Measurements from ENCODE around the gene HIGD1A. TPM values are rescaled to one million over a fixed set of nuclear protein-coding genes. Genes with fewer than 3 reads are reported as not detected.
A peak's percentile ranks its signal among the peaks of the same experiment; 100 is the strongest.

Gene HIGD1A
- total RNA-seq, 4 donors from 2014 or later, result 123 to 156 (median 139) TPM

GRCh38 chr3:42851228-42851834 is 47.0 kb upstream of the HIGD1A start:
- ATAC-seq (no peak), DNase-seq (no peak)
- Histone ChIP-seq H3K27me3 (no peaks in the 10 kb centered on the region), H3K4me1 (peaks cover 16 to 35% of the 10 kb centered on the region in 2 donors), H3K27ac (peak overlapping the region in 1 of 4 donors; percentile 47), H3K9me3 (no peaks in the 10 kb centered on the region), H3K4me3 (no peak overlapping the region), H3K36me3 (no peaks in the 10 kb centered on the region)
- in situ Hi-C loops (cut with MboI; ENCODE audit: low sequenced_read_pairs in 4 of 4) (no loop called here), intact Hi-C loops (cut with DNase I; ENCODE audit: low total_unique reads) (no loop called here)
- TF ChIP-seq POLR2A (IDR thresholded peaks at IDR 0.05) (no peak), CTCF (IDR thresholded peaks at IDR 0.05 in 4 of 5, conservative IDR thresholded peaks at IDR 0.05 in 1 of 5) (no peak)

GRCh38 chr3:42850263-42850662 is 46.0 kb upstream of the HIGD1A start:
- no peaks in the 10 kb centered on the region for H3K27me3 ChIP-seq
- in situ Hi-C loops (cut with MboI; ENCODE audit: low sequenced_read_pairs in 4 of 4) (no loop called here), intact Hi-C loops (cut with DNase I; ENCODE audit: low total_unique reads) (no loop called here)
- H3K4me3 ChIP-seq, result no peak overlapping the region
- no peak for DNase-seq
- H3K4me1 ChIP-seq, result peaks cover 21 to 40% of the 10 kb centered on the region in 2 donors
- no peaks in the 10 kb centered on the region for H3K36me3 ChIP-seq
- H3K27ac ChIP-seq, result no peak overlapping the region
- H3K9me3 ChIP-seq, result no peaks in the 10 kb centered on the region
- no peak for TF ChIP-seq POLR2A (IDR thresholded peaks at IDR 0.05)
- no peak for ATAC-seq

DNA sequence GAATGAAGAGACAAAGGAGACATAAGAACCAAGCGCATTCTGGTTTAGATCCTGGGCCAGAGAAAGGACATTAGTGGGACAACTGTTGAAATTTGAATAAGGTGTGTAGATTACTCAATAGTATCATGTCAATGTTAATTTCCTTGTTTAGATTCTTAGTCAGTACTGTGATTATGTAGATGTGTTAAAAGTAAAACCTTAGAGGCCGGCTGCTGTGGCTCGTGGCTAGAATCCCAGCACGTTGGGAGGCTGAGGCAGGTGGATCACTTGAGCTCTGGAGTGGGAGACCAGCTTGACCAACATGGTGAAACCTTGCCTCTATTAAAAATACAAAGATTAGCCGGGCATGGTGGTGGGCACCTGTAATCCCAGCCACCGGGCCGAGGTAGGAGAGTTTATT is 44.7 kb upstream of the HIGD1A start:
- Histone ChIP-seq H3K4me1 (peaks cover 21 to 38% of the 10 kb centered on the region in 2 donors), H3K27ac (peak overlapping the region; percentile 57 to 82 (median 63)), H3K36me3 (no peaks in the 10 kb centered on the region), H3K9me3 (no peaks in the 10 kb centered on the region), H3K27me3 (no peaks in the 10 kb centered on the region), H3K4me3 (no peak overlapping the region)
- intact Hi-C loops (cut with DNase I; ENCODE audit: low total_unique reads), result no loop called here
- DNase-seq (peak; percentile 54 to 55), ATAC-seq (peak; percentile 86 to 87)
- TF ChIP-seq POLR2A (IDR thresholded peaks at IDR 0.05), result no peak
- in situ Hi-C loops (cut with MboI; ENCODE audit: low sequenced_read_pairs in 4 of 4), result no loop called here

- ATAC-seq (no peak), DNase-seq (no peak)
- peak overlapping the region in 2 of 4 donors; percentile 9 to 43 for H3K27ac ChIP-seq
- peaks cover 12 to 27% of the 10 kb centered on the region in 2 donors for H3K4me1 ChIP-seq
- no peak for TF ChIP-seq POLR2A (IDR thresholded peaks at IDR 0.05)
- no peak for TF ChIP-seq CTCF (IDR thresholded peaks at IDR 0.05 in 4 of 5, conservative IDR thresholded peaks at IDR 0.05 in 1 of 5)
- H3K36me3 ChIP-seq, result no peaks in the 10 kb centered on the region
- in situ Hi-C loops (cut with MboI; ENCODE audit: low sequenced_read_pairs in 4 of 4) (no loop called here), intact Hi-C loops (cut with DNase I; ENCODE audit: low total_unique reads) (no loop called here)
- no peak overlapping the region for H3K4me3 ChIP-seq
- H3K9me3 ChIP-seq, result no peaks in the 10 kb centered on the region
- H3K27me3 ChIP-seq, result no peaks in the 10 kb centered on the region
These were observed 43.4 kb upstream of the HIGD1A start for GRCh38 chr3:42847731-42848130.

- Histone ChIP-seq H3K4me1 (peaks cover 9 to 21% of the 10 kb centered on the region in 2 donors), H3K36me3 (no peaks in the 10 kb centered on the region), H3K9me3 (no peaks in the 10 kb centered on the region), H3K4me3 (no peak overlapping the region), H3K27ac (peak overlapping the region; percentile 9 to 59 (median 40)), H3K27me3 (no peaks in the 10 kb centered on the region)
- no peak for DNase-seq
- ATAC-seq, result no peak
- in situ Hi-C loops (cut with MboI; ENCODE audit: low sequenced_read_pairs in 4 of 4), result no loop called here
- no peak for TF ChIP-seq POLR2A (IDR thresholded peaks at IDR 0.05)
- TF ChIP-seq CTCF (IDR thresholded peaks at IDR 0.05 in 4 of 5, conservative IDR thresholded peaks at IDR 0.05 in 1 of 5), result no peak
- intact Hi-C loops (cut with DNase I; ENCODE audit: low total_unique reads), result no loop called here
These were observed 42.6 kb upstream of the HIGD1A start for GRCh38 chr3:42846685-42847522.

Data from gastrocnemius medialis (tissue), 4 donors.